ENCODE measurements around the gene TMEM89. TPM values are rescaled to one million over a fixed set of nuclear protein-coding genes. Genes with fewer than 3 reads are reported as not detected.

The TMEM89 gene
- total and polyA plus RNA-seq, 2 experiments from 2014 or later: not detected

- TF ChIP-seq REST (IDR thresholded peaks at IDR 0.05; ENCODE audit: unreplicated experiment): no peak
- no peak for TF ChIP-seq POLR2AphosphoS5 (IDR thresholded peaks at IDR 0.05; ENCODE audit: low read depth)
- TF ChIP-seq JUNB (IDR thresholded peaks at IDR 0.05; ENCODE audit: unreplicated experiment): no peak
- no peak for TF ChIP-seq CREB1 (CRISPR knock-in tag; IDR thresholded peaks at IDR 0.05; ENCODE audit: low read depth)
- TF ChIP-seq ZNF114 (CRISPR knock-in tag; IDR thresholded peaks at IDR 0.05): no peak
These were observed 14.1 kb downstream of the TMEM89 start (continued) for GRCh38 chr3:48607519-48607918.

DNA sequence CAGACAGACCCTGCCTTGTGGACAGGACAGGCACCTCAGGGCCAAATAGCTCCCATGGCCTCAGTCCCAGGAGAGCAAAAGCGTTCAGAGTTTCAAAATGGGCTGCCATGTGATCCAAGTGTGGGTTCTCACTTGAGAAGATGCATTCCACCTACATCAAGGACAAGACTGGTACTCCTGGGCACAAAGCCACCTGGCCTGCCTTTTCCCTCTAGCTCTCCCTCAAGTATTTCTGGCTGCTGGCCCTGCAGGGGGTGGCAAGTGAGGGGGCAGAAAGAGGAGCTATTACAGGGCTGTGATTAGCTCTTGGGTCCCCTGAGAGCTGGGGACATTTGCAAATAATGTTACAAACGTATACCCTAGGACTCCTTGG, 20.0 kb downstream of the TMEM89 start:
- no peak overlapping the region for H3K4me2 ChIP-seq
- Mint-ChIP-seq H3K27me3 (ENCODE audit: insufficient read depth, low read depth, poor library complexity) (peaks cover 11% of the 10 kb centered on the region), H3K36me3 (ENCODE audit: low read depth) (peaks cover 87% of the 10 kb centered on the region), H3K4me1 (no peaks in the 10 kb centered on the region; the same call in 2 of the 3 replicates), H3K4me3 (no peak overlapping the region), H3K9me3 (no peaks in the 10 kb centered on the region), H3K27ac (no peak overlapping the region)
- H3F3A ChIP-seq (replicated peaks; ENCODE audit: low read depth): no peaks in the 10 kb centered on the region
- no peaks in the 10 kb centered on the region for H3K4me1 ChIP-seq (ENCODE audit: insufficient read depth)
- no peaks in the 10 kb centered on the region for H3K9me2 ChIP-seq (ENCODE audit: insufficient read depth)
- peaks cover 7% of the 10 kb centered on the region for H4K20me1 ChIP-seq (replicated peaks; ENCODE audit: insufficient read depth)
- H3K79me2 ChIP-seq (replicated peaks; ENCODE audit: insufficient read depth): peaks cover 15% of the 10 kb centered on the region; the same call in 1 of the 2 replicates
- ATAC-seq (no peak), DNase-seq (ENCODE audit: low spot score) (no peak)
- TF ChIP-seq ZNF114 (CRISPR knock-in tag; IDR thresholded peaks at IDR 0.05): no peak
- TF ChIP-seq, protein P1, sequence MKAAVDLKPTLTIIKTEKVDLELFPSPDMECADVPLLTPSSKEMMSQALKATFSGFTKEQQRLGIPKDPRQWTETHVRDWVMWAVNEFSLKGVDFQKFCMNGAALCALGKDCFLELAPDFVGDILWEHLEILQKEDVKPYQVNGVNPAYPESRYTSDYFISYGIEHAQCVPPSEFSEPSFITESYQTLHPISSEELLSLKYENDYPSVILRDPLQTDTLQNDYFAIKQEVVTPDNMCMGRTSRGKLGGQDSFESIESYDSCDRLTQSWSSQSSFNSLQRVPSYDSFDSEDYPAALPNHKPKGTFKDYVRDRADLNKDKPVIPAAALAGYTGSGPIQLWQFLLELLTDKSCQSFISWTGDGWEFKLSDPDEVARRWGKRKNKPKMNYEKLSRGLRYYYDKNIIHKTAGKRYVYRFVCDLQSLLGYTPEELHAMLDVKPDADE (IDR thresholded peaks at IDR 0.05): no peak
- no peak for TF ChIP-seq CTCF (conservative IDR thresholded peaks at IDR 0.05; ENCODE audit: low read depth in 2 of 2)
- TF ChIP-seq NANOG (IDR thresholded peaks at IDR 0.05; ENCODE audit: borderline replicate concordance): no peak
- no peak for TF ChIP-seq STAT1 (IDR thresholded peaks at IDR 0.05; ENCODE audit: unreplicated experiment)
- TF ChIP-seq EZH2phosphoT487 (IDR thresholded peaks at IDR 0.05; ENCODE audit: unreplicated experiment): no peak
- no peak overlapping the region for H3K27ac ChIP-seq (ENCODE audit: low read depth)
- H2AFZ ChIP-seq: no peak overlapping the region
- no peak overlapping the region for H3K4me3 ChIP-seq
- H3K27me3 ChIP-seq (ENCODE audit: insufficient read depth): no peaks in the 10 kb centered on the region
- H3K36me3 ChIP-seq (ENCODE audit: insufficient read depth): peaks cover 23% of the 10 kb centered on the region

All from GM23338 (cell line).